CD14-positive monocyte (primary cell): ENCODE data around the gene STIP1. TPM values are rescaled to one million over a fixed set of nuclear protein-coding genes. Genes with fewer than 3 reads are reported as not detected.

Experiments
- DNase-seq, 3 donors: peaks; one replicate each; pipeline ENCODE4 v3.0.0-alpha.2; 2011 to 2022
- H2AFZ ChIP-seq: 2 replicates; pipeline ENCODE4 v1.6.0; 2012; ENCODE audit warnings: mild to moderate bottlenecking, low read depth, low read length, inconsistent platforms; ENCODE audit not compliant: insufficient read depth, poor library complexity, severe bottlenecking
- H3K27ac ChIP-seq, 2 donors: 1 replicate in 1 of 2; 2 replicates in 1 of 2; pipeline ENCODE4 v1.5.1; 2012 to 2013; ENCODE audit warnings: low read length in 2 of 2, control low read depth in 1 of 2, inconsistent platforms in 1 of 2, low read depth in 1 of 2, mild to moderate bottlenecking in 1 of 2
- H3K27me3 ChIP-seq, 2 donors: one replicate each; pipeline versions ENCODE4 v1.6.0 to v1.6.1; 2011 to 2013; ENCODE audit warnings: low read length in 2 of 2; ENCODE audit not compliant: control insufficient read depth in 2 of 2, insufficient read depth in 2 of 2
- H3K36me3 ChIP-seq, 2 donors: replicated peaks in 1 of 2; 1 replicate in 1 of 2; 2 replicates in 1 of 2; pipeline versions ENCODE4 v1.5.1 to v1.6.1; 2012 to 2013; ENCODE audit warnings: low read length in 2 of 2, control low read depth in 1 of 2, inconsistent platforms in 1 of 2, mild to moderate bottlenecking in 1 of 2; ENCODE audit not compliant: insufficient read depth in 2 of 2, control insufficient read depth in 1 of 2
- H3K4me1 ChIP-seq, 2 donors: 1 replicate in 1 of 2; 2 replicates in 1 of 2; pipeline versions ENCODE4 v1.5.1 to v1.6.1; 2012 to 2013; ENCODE audit warnings: low read length in 2 of 2, control low read depth in 1 of 2, inconsistent platforms in 1 of 2, mild to moderate bottlenecking in 1 of 2, moderate library complexity in 1 of 2; ENCODE audit not compliant: insufficient read depth in 2 of 2, control insufficient read depth in 1 of 2
- H3K4me2 ChIP-seq: replicated peaks from 2 replicates; pipeline ENCODE3; 2012; ENCODE audit warnings: low read length, moderate library complexity, mild to moderate bottlenecking; ENCODE audit not compliant: poor library complexity, severe bottlenecking; ENCODE audit errors: extremely low read depth
- H3K4me3 ChIP-seq, 3 experiments: fragments of 200-600 bp in 1 of 3; sonication (generic) in 1 of 3; replicated peaks in 1 of 3; 1 replicate in 2 of 3; 2 replicates in 1 of 3; pipeline ENCODE4 v1.5.1; 2011 to 2013; ENCODE audit warnings: low read length in 3 of 3, mild to moderate bottlenecking in 3 of 3, control low read depth in 2 of 3, low read depth in 2 of 3, inconsistent platforms in 1 of 3, moderate library complexity in 1 of 3
- H3K79me2 ChIP-seq: 2 replicates; pipeline ENCODE4 v1.6.0; 2012; ENCODE audit warnings: mild to moderate bottlenecking, control low read depth, inconsistent platforms, low read length, moderate library complexity; ENCODE audit not compliant: insufficient read depth
- H3K9ac ChIP-seq: 2 replicates; pipeline ENCODE4 v1.6.0; 2017; ENCODE audit warnings: low read length, mild to moderate bottlenecking; ENCODE audit not compliant: insufficient read depth, poor library complexity, severe bottlenecking
- H3K9me3 ChIP-seq, 2 donors: replicated peaks in 1 of 2; 1 replicate in 1 of 2; 2 replicates in 1 of 2; pipeline versions ENCODE4 v1.5.1 to v1.6.1; 2012 to 2013; ENCODE audit warnings: low read length in 2 of 2, control low read depth in 1 of 2; ENCODE audit not compliant: control insufficient read depth in 1 of 2, insufficient read depth in 1 of 2
- H4K20me1 ChIP-seq: 2 replicates; pipeline ENCODE4 v1.6.0; 2012; ENCODE audit warnings: mild to moderate bottlenecking, low read length, control low read depth, moderate library complexity; ENCODE audit not compliant: insufficient read depth
- H3K27ac Mint-ChIP-seq, 7 donors: one replicate each; pipeline ENCODE4 v1.8.0; 2020; ENCODE audit warnings: mild to moderate bottlenecking in 7 of 7, mixed read lengths in 7 of 7, moderate library complexity in 6 of 7, inconsistent platforms in 2 of 7
- H3K27me3 Mint-ChIP-seq, 3 donors: one replicate each; pipeline ENCODE4 v1.8.0; 2021 to 2022; ENCODE audit warnings: low read depth in 3 of 3, mild to moderate bottlenecking in 3 of 3, mixed read lengths in 3 of 3, moderate library complexity in 3 of 3, inconsistent platforms in 1 of 3
- H3K36me3 Mint-ChIP-seq, 2 donors: one replicate each; pipeline ENCODE4 v1.8.0; 2020; ENCODE audit warnings: mixed read lengths in 2 of 2, inconsistent platforms in 1 of 2, mild to moderate bottlenecking in 1 of 2
- H3K4me1 Mint-ChIP-seq: one replicate; pipeline ENCODE4 v1.8.0; 2020; ENCODE audit warnings: mild to moderate bottlenecking, mixed read lengths
- H3K4me3 Mint-ChIP-seq, 2 donors: one replicate each; pipeline ENCODE4 v1.8.0; 2020; ENCODE audit warnings: mild to moderate bottlenecking in 2 of 2, mixed read lengths in 2 of 2, moderate library complexity in 1 of 2
- H3K9me3 Mint-ChIP-seq, 7 donors: one replicate each; pipeline ENCODE4 v1.8.0; 2020 to 2022; ENCODE audit warnings: mixed read lengths in 7 of 7, mild to moderate bottlenecking in 6 of 7, moderate library complexity in 6 of 7, inconsistent platforms in 2 of 7
- CTCF ChIP-seq: fragments of 200-600 bp; IDR thresholded peaks from one replicate; pipeline ENCODE4 v1.8.0; 2022; ENCODE audit warnings: antibody characterized with exemption, mild to moderate bottlenecking
- WGBS: methylation state at CpG from one replicate; pipeline ENCODE4 v1.1.5; 2013; ENCODE audit warnings: missing lambda C conversion rate; ENCODE audit not compliant: insufficient coverage; 5-methylcytosine and 5-hydroxymethylcytosine counted together
- intact Hi-C, 2 donors: fragments of 100-400 bp; cut with micrococcal nuclease; formaldehyde crosslinking; loops; one replicate each; pipeline versions ENCODE4 v1.15.0 to v1.15.1; 2023
- polyA plus RNA-seq, 3 donors: library from polyadenylated mRNA; depleted of rRNA in 1 of 3; unstranded in 2 of 3; stranded (reverse) in 1 of 3; fragments of 300-500 nt in 2 of 3; fragments of >200 nt in 1 of 3; fragmentation: Illumina TruSeq in 2 of 3; gene quantifications; 1 replicate in 2 of 3; 2 replicates in 1 of 3; pipeline ENCODE4 v1.2.3, GENCODE V29; 2012 to 2021

Gene STIP1
- polyA plus RNA-seq, 3 donors = 44.5 to 52.0 (median 51.1) TPM

GRCh38 chr11:64144587-64145472 is 41.1 kb upstream of the STIP1 start:
- peaks cover 8% of the 10 kb centered on the region for H3K4me1 Mint-ChIP-seq
- Histone ChIP-seq H3K27me3 (no peaks in the 10 kb centered on the region), H3K36me3 (no peaks in the 10 kb centered on the region), H3K9ac (no peak overlapping the region), H3K9me3 (no peaks in the 10 kb centered on the region), H3K79me2 (no peaks in the 10 kb centered on the region), H3K4me1 (peaks cover 0 to 5% of the 10 kb centered on the region in 2 donors), H4K20me1 (no peaks in the 10 kb centered on the region), H3K4me3 (no peak overlapping the region), H3K27ac (no peak overlapping the region), H2AFZ (no peak overlapping the region), H3K4me2 (no peak overlapping the region)
- peaks cover 2 to 3% (median 2%) of the 10 kb centered on the region in 3 donors for H3K27me3 Mint-ChIP-seq
- H3K4me3 Mint-ChIP-seq = no peak overlapping the region
- WGBS = 95% methylated on average over 36 of the region's 41 CpGs
- no peak for DNase-seq
- H3K27ac Mint-ChIP-seq = no peak overlapping the region
- TF ChIP-seq CTCF = no peak
- intact Hi-C loops = loop anchor here (5.0 to 10.0 kb wide), 2 partner anchors 378 to 380 kb away; partner anchors contain the start of gene ZFTA (in 2 of the 2)
- no peaks in the 10 kb centered on the region for H3K9me3 Mint-ChIP-seq
- no peaks in the 10 kb centered on the region for H3K36me3 Mint-ChIP-seq

GRCh38 chr11:64146036-64146955 is 39.7 kb upstream of the STIP1 start:
- Histone ChIP-seq H3K27ac (no peak overlapping the region), H4K20me1 (no peaks in the 10 kb centered on the region), H3K4me1 (peaks cover 0 to 5% of the 10 kb centered on the region in 2 donors), H3K27me3 (no peaks in the 10 kb centered on the region), H3K4me2 (no peak overlapping the region), H2AFZ (no peak overlapping the region), H3K9me3 (no peaks in the 10 kb centered on the region), H3K9ac (no peak overlapping the region), H3K4me3 (no peak overlapping the region), H3K36me3 (no peaks in the 10 kb centered on the region), H3K79me2 (no peaks in the 10 kb centered on the region)
- TF ChIP-seq CTCF = peak; percentile 80
- peak overlapping the region in 1 of 7 donors; percentile 49 for H3K27ac Mint-ChIP-seq
- intact Hi-C loops = loop anchor here (5.0 to 10.0 kb wide), 2 partner anchors 379 to 381 kb away; partner anchors contain the start of gene ZFTA (in 2 of the 2)
- peaks cover 2 to 3% (median 2%) of the 10 kb centered on the region in 3 donors for H3K27me3 Mint-ChIP-seq
- DNase-seq = peak; percentile 32 to 59 (median 55)
- no peaks in the 10 kb centered on the region for H3K36me3 Mint-ChIP-seq
- H3K4me1 Mint-ChIP-seq = peaks cover 8% of the 10 kb centered on the region
- no peaks in the 10 kb centered on the region for H3K9me3 Mint-ChIP-seq
- no peak overlapping the region for H3K4me3 Mint-ChIP-seq
- WGBS = 62% methylated on average over 16 of the region's 22 CpGs
